Chondrocyte (in vitro differentiated cells): ENCODE results near the gene DCTN2. TPM values are rescaled to one million over a fixed set of nuclear protein-coding genes. Genes with fewer than 3 reads are reported as not detected.
A peak's percentile ranks its signal among the peaks of the same experiment; 100 is the strongest.

Experiments
- DNase-seq: peaks from one replicate; pipeline ENCODE4 v3.0.0; 2021; ENCODE audit warnings: mixed read lengths, low spot score
- H3K27ac Mint-ChIP-seq: one replicate; pipeline ENCODE4 v1.8.0; 2021; ENCODE audit warnings: mild to moderate bottlenecking, moderate library complexity, mixed read lengths; ENCODE audit not compliant: unreplicated experiment
- H3K27me3 Mint-ChIP-seq: 2 replicates; pipeline ENCODE4 v1.8.0; 2021; ENCODE audit warnings: low read depth, mixed read lengths
- H3K36me3 Mint-ChIP-seq: 2 replicates; pipeline ENCODE4 v1.8.0; 2021; ENCODE audit warnings: low read depth, mixed read lengths
- H3K4me1 Mint-ChIP-seq: 2 replicates; pipeline ENCODE4 v1.8.0; 2021; ENCODE audit warnings: low read depth, mild to moderate bottlenecking, mixed read lengths
- H3K4me3 Mint-ChIP-seq: one replicate; pipeline ENCODE4 v1.8.0; 2021; ENCODE audit warnings: mild to moderate bottlenecking, moderate library complexity, mixed read lengths; ENCODE audit not compliant: unreplicated experiment
- H3K9me3 Mint-ChIP-seq: 2 replicates; pipeline ENCODE4 v1.8.0; 2021; ENCODE audit warnings: low read depth, mixed read lengths
- microRNA-seq: library from miRNA; unstranded; fragments of <30 nt; microRNA quantifications from one replicate; pipeline ENCODE4 v1.2.0, GENCODE V29; 2020; ENCODE audit warnings: borderline number of aligned reads
- total RNA-seq: library from RNA; stranded (reverse); gene quantifications from 3 replicates; pipeline ENCODE4 v1.2.1, GENCODE V29; 2021
- TF ChIP-seq, protein P1 (sequence below): fragments of 200-600 bp; sonication (generic); IDR thresholded peaks from 2 replicates; pipeline ENCODE4 v1.5.0; 2021; ENCODE audit warnings: antibody characterized with exemption, mild to moderate bottlenecking, moderate library complexity

DCTN2 gene
- total RNA-seq, 1 donor from 2014 or later = 112 TPM

GRCh38 chr12:57487597-57488401, 59.2 kb downstream of the DCTN2 start, which contains the start of gene MARS1:
TSS of gene MARS1 (plus strand) at chr12:57488068. CDS start at chr12:57488091, 23 bp downstream.
- no peaks in the 10 kb centered on the region for H3K27me3 Mint-ChIP-seq
- TF ChIP-seq, protein P1, sequence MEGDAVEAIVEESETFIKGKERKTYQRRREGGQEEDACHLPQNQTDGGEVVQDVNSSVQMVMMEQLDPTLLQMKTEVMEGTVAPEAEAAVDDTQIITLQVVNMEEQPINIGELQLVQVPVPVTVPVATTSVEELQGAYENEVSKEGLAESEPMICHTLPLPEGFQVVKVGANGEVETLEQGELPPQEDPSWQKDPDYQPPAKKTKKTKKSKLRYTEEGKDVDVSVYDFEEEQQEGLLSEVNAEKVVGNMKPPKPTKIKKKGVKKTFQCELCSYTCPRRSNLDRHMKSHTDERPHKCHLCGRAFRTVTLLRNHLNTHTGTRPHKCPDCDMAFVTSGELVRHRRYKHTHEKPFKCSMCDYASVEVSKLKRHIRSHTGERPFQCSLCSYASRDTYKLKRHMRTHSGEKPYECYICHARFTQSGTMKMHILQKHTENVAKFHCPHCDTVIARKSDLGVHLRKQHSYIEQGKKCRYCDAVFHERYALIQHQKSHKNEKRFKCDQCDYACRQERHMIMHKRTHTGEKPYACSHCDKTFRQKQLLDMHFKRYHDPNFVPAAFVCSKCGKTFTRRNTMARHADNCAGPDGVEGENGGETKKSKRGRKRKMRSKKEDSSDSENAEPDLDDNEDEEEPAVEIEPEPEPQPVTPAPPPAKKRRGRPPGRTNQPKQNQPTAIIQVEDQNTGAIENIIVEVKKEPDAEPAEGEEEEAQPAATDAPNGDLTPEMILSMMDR = peak; percentile 27

DNA sequence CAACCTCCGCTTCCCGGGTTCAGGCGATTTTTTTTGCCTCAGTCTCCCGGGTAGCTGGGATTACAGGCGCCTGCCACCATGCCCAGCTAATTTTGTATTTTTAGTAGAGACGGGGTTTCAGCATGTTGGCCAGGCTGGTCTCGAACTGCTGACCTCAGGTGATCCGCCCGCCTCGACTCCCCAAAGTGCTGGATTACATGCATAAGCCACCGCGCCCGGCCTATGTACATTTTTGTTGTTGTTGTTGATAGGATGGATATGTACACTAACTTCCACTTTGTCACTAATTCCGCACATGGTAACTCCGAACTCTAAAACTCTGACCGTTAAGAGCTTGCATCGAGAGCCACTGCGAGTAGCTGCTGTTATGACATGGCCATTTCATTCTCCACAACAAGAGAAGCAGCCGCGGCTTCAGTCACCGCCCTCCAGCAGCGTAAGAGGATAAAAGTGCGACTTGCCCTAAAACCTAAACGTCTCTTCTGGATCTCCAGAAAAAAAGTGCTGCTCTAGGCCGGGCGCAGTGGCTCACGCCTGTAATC, 59.9 kb downstream of the DCTN2 start:
- TF ChIP-seq, protein P1 = no peak
- Mint-ChIP-seq H3K27me3 (no peaks in the 10 kb centered on the region), H3K9me3 (no peaks in the 10 kb centered on the region), H3K4me1 (peaks cover 40% of the 10 kb centered on the region), H3K36me3 (peaks cover 27% of the 10 kb centered on the region), H3K27ac (peak overlapping the region; percentile 27), H3K4me3 (peak overlapping the region; percentile 99)
- peak; percentile 52 for DNase-seq

More at GRCh38 chr12:57487597-57488401, 59.2 kb downstream of the DCTN2 start, which contains the start of gene MARS1:
- peaks cover 30% of the 10 kb centered on the region for H3K36me3 Mint-ChIP-seq
- H3K4me1 Mint-ChIP-seq = peaks cover 42% of the 10 kb centered on the region
- H3K4me3 Mint-ChIP-seq = peak within 1 kb of the TSS; percentile 99
- DNase-seq = peak; percentile 94
- peak within 1 kb of the TSS; percentile 97 for H3K27ac Mint-ChIP-seq
- H3K9me3 Mint-ChIP-seq = no peaks in the 10 kb centered on the region

DNA sequence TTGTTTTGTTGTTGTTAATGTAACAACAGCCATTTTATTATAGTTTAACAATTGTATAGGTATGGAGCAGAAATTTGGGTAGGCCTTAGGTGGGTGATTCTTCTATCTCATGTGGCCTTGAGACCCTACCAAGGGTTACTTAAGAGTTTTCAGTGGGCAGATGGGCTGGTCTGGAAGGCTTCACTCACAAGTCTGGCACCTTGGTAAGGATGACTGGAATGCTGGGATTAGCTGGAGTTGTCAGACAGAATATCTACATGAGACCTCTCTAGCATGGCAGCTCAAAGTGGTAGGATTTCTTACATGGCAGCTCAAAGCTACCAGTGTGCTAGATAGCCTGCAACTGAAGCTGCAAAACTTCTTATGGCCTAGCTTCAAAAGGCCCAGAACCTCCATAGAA, 61.3 kb downstream of the DCTN2 start:
- H3K27ac Mint-ChIP-seq = no peak overlapping the region
- no peaks in the 10 kb centered on the region for H3K27me3 Mint-ChIP-seq
- TF ChIP-seq, protein P1 = no peak
- H3K4me3 Mint-ChIP-seq = no peak overlapping the region
- H3K9me3 Mint-ChIP-seq = no peaks in the 10 kb centered on the region
- no peak for DNase-seq
- peaks cover 14% of the 10 kb centered on the region for H3K36me3 Mint-ChIP-seq
- peaks cover 33% of the 10 kb centered on the region for H3K4me1 Mint-ChIP-seq

DNA sequence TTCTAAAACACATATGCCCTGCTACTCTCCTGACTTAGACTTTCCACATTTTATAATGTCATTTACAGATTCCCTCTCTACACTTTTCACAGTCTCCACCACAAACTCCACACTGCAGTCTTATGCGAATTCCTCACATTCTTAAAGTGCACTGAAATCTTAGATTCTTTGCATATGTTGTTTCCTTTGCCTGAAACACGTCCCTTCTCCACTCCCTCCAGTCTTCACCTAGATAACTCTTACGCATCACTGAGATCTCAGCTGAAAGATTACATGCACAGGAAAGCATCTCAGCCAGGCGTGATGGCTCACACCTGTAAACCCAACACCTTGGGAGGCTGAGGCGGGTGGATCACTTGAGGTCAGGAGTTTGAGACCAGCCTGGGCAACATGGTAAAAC, 63.5 kb downstream of the DCTN2 start:
- H3K27me3 Mint-ChIP-seq = no peaks in the 10 kb centered on the region
- DNase-seq = peak; percentile 7
- peaks cover 1% of the 10 kb centered on the region for H3K36me3 Mint-ChIP-seq
- peaks cover 23% of the 10 kb centered on the region for H3K4me1 Mint-ChIP-seq
- TF ChIP-seq, protein P1 = no peak
- peak overlapping the region; percentile 68 for H3K27ac Mint-ChIP-seq
- H3K4me3 Mint-ChIP-seq = no peak overlapping the region
- H3K9me3 Mint-ChIP-seq = no peaks in the 10 kb centered on the region

DNA sequence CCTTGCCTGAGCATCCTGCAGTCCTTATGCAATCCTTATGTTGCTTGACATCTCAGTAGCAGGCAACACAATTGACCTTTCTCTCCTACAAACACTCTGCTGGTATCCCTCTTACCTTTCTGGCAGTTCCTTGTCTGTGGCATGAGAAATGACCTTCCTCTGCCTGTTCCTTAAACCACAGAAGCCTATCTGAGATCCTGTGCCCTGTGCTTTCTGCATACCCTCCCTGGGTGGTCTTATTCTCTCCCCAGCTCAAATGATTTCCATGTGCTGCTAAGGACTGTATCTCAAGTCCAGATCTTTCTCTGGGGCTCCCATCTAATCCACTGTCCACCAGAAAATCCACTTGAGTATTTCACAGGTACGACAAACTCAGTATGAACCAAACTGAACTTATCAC, 65.3 kb downstream of the DCTN2 start:
- Mint-ChIP-seq H3K4me3 (no peak overlapping the region), H3K9me3 (no peaks in the 10 kb centered on the region), H3K36me3 (no peaks in the 10 kb centered on the region), H3K27me3 (no peaks in the 10 kb centered on the region), H3K27ac (no peak overlapping the region), H3K4me1 (peaks cover 22% of the 10 kb centered on the region)
- TF ChIP-seq, protein P1 = no peak
- no peak for DNase-seq

Small RNA genes lying within 50 kb of the gene (microRNA-seq; reads per million reads assigned to microRNA genes)
- 2.2 reads per million for gene MIR616
- not detected for gene MIR6758

Other genes starting within 250 kb of the DCTN2 start
- gene R3HDM2, start 116.1 kb downstream of the DCTN2 start, total RNA-seq = 43.4 to 61.8 TPM (median 46.5 TPM) in 3 replicates
- not detected in 3 replicates for gene INHBC, start 112.4 kb downstream of the DCTN2 start, total RNA-seq
- gene INHBE, start 91.9 kb downstream of the DCTN2 start, total RNA-seq = 0.77 to 8.5 TPM (median 8.4 TPM) in 3 replicates
- 6.2 to 8.3 TPM (median 6.8 TPM) in 3 replicates for gene GLI1, start 87.4 kb downstream of the DCTN2 start, total RNA-seq
- 2.9 to 3.1 TPM in 2 of 3 replicates, not detected in the other for gene ARHGAP9, start 67.3 kb downstream of the DCTN2 start, total RNA-seq
- 176 to 350 TPM (median 331 TPM) in 3 replicates for gene MARS1, start 59.1 kb downstream of the DCTN2 start, total RNA-seq
- gene DDIT3, start 26.7 kb downstream of the DCTN2 start, total RNA-seq = 9.6 to 79.1 TPM (median 79.0 TPM) in 3 replicates
- 66.9 to 86.5 TPM (median 78.4 TPM) in 3 replicates for gene MBD6, start 24.4 kb downstream of the DCTN2 start, total RNA-seq
- 2.6 to 5.1 TPM (median 3.5 TPM) in 3 replicates for gene KIF5A, start 2.9 kb upstream of the DCTN2 start, total RNA-seq
- 27.9 to 33.1 TPM (median 30.5 TPM) in 3 replicates for gene PIP4K2C, start 44.0 kb upstream of the DCTN2 start, total RNA-seq
- gene DTX3, start 57.6 kb upstream of the DCTN2 start, total RNA-seq = 29.8 to 30.3 TPM (median 30.1 TPM) in 3 replicates
- gene ARHGEF25, start 64.2 kb upstream of the DCTN2 start, total RNA-seq = 29.0 to 30.6 TPM (median 29.5 TPM) in 3 replicates
- gene B4GALNT1, start 86.0 kb upstream of the DCTN2 start, total RNA-seq = 20.8 to 21.8 TPM (median 21.4 TPM) in 3 replicates
- 284 to 337 TPM (median 290 TPM) in 3 replicates for gene OS9, start 146.9 kb upstream of the DCTN2 start, total RNA-seq
- gene AGAP2, start 191.6 kb upstream of the DCTN2 start, total RNA-seq = 1.9 to 3.1 TPM (median 1.9 TPM) in 3 replicates
- gene TSPAN31, start 197.8 kb upstream of the DCTN2 start, total RNA-seq = 21.2 to 29.3 TPM (median 21.5 TPM) in 3 replicates
- gene CDK4, start 205.1 kb upstream of the DCTN2 start, total RNA-seq = 136 to 140 TPM (median 139 TPM) in 3 replicates
- gene MARCHF9, start 207.9 kb upstream of the DCTN2 start, total RNA-seq = 17.3 to 22.1 TPM (median 21.8 TPM) in 3 replicates
- 2.1 to 3.2 TPM (median 2.3 TPM) in 3 replicates for gene CYP27B1, start 219.9 kb upstream of the DCTN2 start, total RNA-seq
- gene METTL1, start 224.9 kb upstream of the DCTN2 start, total RNA-seq = 25.2 to 33.6 TPM (median 26.8 TPM) in 3 replicates
- 13.0 to 14.8 TPM (median 13.6 TPM) in 3 replicates for gene EEF1AKMT3, start 225.4 kb upstream of the DCTN2 start, total RNA-seq
- 17.8 to 21.3 TPM (median 19.9 TPM) in 3 replicates for gene TSFM, start 235.6 kb upstream of the DCTN2 start, total RNA-seq